Left ventricle myocardium inferior (tissue), 1 donor: ENCODE measurements around the gene TUBG1. TPM values are rescaled to one million over a fixed set of nuclear protein-coding genes. Genes with fewer than 3 reads are reported as not detected.
"Not testable (repeated sequence)": the region's sequence is repeated elsewhere in the genome, so short reads cannot be mapped to it uniquely, and the experiment has no call there.

ENCODE experiments used
- DNase-seq: peaks from one replicate; pipeline ENCODE4 v3.0.0-alpha.2; 2020
- H3K27ac ChIP-seq: fragments of 200-600 bp; replicated peaks from 2 replicates; pipeline ENCODE4 v1.8.0; 2021
- H3K27me3 ChIP-seq: fragments of 200-600 bp; 2 replicates; pipeline ENCODE4 v1.8.0; 2021; ENCODE audit warnings: low read depth
- H3K36me3 ChIP-seq: fragments of 200-600 bp; 2 replicates; pipeline ENCODE4 v1.8.0; 2021
- H3K4me1 ChIP-seq: fragments of 200-600 bp; 2 replicates; pipeline ENCODE4 v1.8.0; 2021
- H3K4me3 ChIP-seq: fragments of 200-600 bp; 2 replicates; pipeline ENCODE4 v1.8.0; 2021; ENCODE audit warnings: mild to moderate bottlenecking, moderate library complexity
- H3K9me3 ChIP-seq: fragments of 200-600 bp; replicated peaks from 2 replicates; pipeline ENCODE4 v1.8.0; 2021
- intact Hi-C: fragments of 100-400 bp; cut with micrococcal nuclease; formaldehyde crosslinking; loops from one replicate; pipeline ENCODE4 v1.11.0; 2022
- total RNA-seq: library from RNA; stranded (reverse); fragmentation: NEBNext Ultra II Directional; extraction: Animal tissue kit (Norgen Biotek cat#: 25700); gene quantifications from one replicate; pipeline ENCODE4 v1.2.1, GENCODE V29; 2021
- TF ChIP-seq, protein P1 (sequence below): fragments of 200-600 bp; IDR thresholded peaks from 2 replicates; pipeline ENCODE4 v1.8.0; 2021; ENCODE audit warnings: antibody characterized with exemption, mild to moderate bottlenecking, borderline replicate concordance
- donor health status: DM: no; HTN: yes; CAD: no; lungs with severe emphysema.

The TUBG1 gene
- total RNA-seq, 1 donor from 2014 or later = 48.0 TPM

DNA sequence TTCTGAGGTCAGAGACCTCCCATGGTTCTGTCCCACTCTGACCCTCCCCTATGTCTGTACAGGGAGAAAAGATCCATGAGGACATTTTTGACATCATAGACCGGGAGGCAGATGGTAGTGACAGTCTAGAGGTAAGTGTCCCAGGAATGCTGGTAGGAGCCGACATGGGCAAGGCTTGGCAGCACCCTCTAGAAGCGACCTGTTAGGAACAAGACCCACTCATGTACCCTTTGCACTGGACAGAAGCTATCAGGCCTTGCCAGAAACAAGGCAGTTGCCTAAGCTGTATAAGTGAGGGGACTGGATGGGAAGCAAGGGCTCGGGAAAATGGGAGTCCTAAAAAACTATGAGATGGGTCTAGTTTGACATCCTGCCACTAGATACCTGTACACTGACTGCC lies 2.5 kb downstream of the TUBG1 start:
- no peak overlapping the region for H3K27ac ChIP-seq
- TF ChIP-seq, protein P1, sequence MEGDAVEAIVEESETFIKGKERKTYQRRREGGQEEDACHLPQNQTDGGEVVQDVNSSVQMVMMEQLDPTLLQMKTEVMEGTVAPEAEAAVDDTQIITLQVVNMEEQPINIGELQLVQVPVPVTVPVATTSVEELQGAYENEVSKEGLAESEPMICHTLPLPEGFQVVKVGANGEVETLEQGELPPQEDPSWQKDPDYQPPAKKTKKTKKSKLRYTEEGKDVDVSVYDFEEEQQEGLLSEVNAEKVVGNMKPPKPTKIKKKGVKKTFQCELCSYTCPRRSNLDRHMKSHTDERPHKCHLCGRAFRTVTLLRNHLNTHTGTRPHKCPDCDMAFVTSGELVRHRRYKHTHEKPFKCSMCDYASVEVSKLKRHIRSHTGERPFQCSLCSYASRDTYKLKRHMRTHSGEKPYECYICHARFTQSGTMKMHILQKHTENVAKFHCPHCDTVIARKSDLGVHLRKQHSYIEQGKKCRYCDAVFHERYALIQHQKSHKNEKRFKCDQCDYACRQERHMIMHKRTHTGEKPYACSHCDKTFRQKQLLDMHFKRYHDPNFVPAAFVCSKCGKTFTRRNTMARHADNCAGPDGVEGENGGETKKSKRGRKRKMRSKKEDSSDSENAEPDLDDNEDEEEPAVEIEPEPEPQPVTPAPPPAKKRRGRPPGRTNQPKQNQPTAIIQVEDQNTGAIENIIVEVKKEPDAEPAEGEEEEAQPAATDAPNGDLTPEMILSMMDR = no peak
- no peak overlapping the region for H3K4me3 ChIP-seq
- intact Hi-C loops = loop anchor here (10.0 kb wide), 1 partner anchor 63 kb away; the partner anchor contains the start of gene PLEKHH3
- peaks cover 46% of the 10 kb centered on the region for H3K36me3 ChIP-seq
- H3K4me1 ChIP-seq = peaks cover 35% of the 10 kb centered on the region
- H3K9me3 ChIP-seq = no peaks in the 10 kb centered on the region
- no peaks in the 10 kb centered on the region for H3K27me3 ChIP-seq
- DNase-seq = no peak

DNA sequence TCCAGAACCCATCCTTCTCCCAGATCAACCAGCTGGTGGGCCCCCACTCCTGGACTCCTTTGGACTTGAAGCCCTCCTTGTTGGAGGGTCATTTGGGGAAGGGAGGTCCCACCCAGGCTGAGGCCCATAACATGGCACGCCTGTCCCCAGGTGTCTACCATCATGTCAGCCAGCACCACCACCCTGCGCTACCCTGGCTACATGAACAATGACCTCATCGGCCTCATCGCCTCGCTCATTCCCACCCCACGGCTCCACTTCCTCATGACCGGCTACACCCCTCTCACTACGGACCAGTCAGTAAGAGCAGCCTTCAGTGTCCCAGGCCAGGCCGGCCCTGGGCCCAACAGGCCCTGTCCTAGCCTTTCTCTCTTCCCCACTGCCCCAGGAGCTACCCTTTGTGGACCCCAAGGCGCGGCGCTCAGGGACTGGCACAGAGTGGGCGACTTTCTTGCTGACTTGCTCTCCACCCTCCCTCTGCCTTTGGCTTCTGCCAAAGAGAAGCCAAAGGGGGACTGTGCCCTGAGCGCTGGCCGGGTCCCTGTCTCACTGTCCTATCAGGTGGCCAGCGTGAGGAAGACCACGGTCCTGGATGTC lies 4.3 kb downstream of the TUBG1 start:
- intact Hi-C loops = loop anchor here (10.0 kb wide), 1 partner anchor 61 kb away; the partner anchor contains the start of gene PLEKHH3
- H3K27ac ChIP-seq = no peak overlapping the region
- DNase-seq = no peak
- no peak overlapping the region for H3K4me3 ChIP-seq
- TF ChIP-seq, protein P1 = no peak
- H3K36me3 ChIP-seq = peaks cover 46% of the 10 kb centered on the region
- H3K27me3 ChIP-seq = no peaks in the 10 kb centered on the region
- no peaks in the 10 kb centered on the region for H3K9me3 ChIP-seq
- H3K4me1 ChIP-seq = peaks cover 31% of the 10 kb centered on the region

DNA sequence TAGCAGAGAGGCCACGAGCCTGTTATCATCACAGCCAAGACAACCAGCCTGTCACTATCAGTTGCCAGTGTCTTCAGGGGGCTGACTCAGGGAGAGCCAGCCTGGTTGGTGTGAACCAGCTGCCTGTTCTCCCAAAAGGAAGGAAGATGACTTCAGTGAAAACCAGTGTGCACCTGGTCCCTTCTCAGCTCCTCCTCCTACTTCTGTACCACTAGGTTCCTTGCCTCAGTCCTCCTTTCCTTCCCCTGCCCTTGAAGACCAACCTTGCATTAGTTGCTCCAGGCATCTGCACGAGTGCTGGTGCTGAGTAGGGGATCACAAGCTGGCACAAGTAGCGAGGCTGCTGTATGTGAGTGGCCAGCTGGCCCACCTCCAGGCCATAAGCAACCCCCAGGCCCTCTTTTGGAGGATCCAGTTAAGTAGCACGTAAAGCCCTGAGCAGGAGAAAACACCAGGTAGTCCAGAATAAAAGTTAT lies 8.5 kb downstream of the TUBG1 start:
- TF ChIP-seq, protein P1 = no peak
- no peak for DNase-seq
- peak overlapping the region; percentile 89 for H3K27ac ChIP-seq
- no peaks in the 10 kb centered on the region for H3K9me3 ChIP-seq
- H3K27me3 ChIP-seq = no peaks in the 10 kb centered on the region
- H3K4me1 ChIP-seq = peaks cover 20% of the 10 kb centered on the region
- H3K36me3 ChIP-seq = peaks cover 32% of the 10 kb centered on the region
- intact Hi-C loops = loop anchor here (10.0 kb wide), 1 partner anchor 57 kb away; the partner anchor contains the start of gene PLEKHH3
- H3K4me3 ChIP-seq = peak overlapping the region; percentile 46

DNA sequence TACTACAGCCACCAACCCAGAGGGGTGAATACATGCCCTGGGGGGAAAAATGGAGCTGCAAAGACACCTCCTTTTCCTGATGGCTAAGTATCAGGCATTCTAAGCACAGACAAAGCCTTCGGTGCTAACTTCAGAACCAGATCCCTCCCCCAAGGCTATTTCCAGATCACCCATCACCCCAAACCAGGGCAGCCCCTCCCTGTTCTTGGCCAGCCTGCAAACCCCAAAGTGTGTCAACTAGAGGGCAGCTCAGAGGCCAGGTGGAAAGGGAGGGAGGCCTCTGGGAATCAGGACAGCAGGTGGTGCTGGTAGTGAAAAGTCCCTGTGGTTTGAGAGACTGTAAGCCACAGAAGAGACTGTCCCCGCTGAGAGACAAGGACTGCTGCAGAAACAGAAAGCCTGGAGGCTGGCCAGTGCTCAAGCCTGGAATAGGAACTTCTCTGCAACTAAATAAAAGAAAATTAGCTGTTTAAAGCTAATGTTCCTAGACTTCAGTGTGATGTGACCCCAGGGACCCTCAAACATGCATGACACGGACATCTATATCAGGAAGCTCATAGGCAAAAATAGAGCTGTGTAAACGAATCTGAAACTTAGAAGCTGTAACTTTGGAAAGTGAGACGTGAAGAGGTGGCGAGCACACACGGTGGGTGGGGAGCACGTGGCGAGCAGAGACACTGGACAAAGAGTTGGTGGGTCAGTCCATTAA lies 9.1 kb downstream of the TUBG1 start:
- Histone ChIP-seq H3K36me3 (peaks cover 26% of the 10 kb centered on the region), H3K27ac (peak overlapping the region; percentile 89), H3K4me1 (peaks cover 20% of the 10 kb centered on the region), H3K9me3 (no peaks in the 10 kb centered on the region), H3K4me3 (peak overlapping the region; percentile 46), H3K27me3 (no peaks in the 10 kb centered on the region)
- intact Hi-C loops = loop anchor here (10.0 kb wide), 1 partner anchor 56 kb away; the partner anchor contains the start of gene PLEKHH3
- peak; percentile 60 for DNase-seq
- TF ChIP-seq, protein P1 = peak; percentile 51

DNA sequence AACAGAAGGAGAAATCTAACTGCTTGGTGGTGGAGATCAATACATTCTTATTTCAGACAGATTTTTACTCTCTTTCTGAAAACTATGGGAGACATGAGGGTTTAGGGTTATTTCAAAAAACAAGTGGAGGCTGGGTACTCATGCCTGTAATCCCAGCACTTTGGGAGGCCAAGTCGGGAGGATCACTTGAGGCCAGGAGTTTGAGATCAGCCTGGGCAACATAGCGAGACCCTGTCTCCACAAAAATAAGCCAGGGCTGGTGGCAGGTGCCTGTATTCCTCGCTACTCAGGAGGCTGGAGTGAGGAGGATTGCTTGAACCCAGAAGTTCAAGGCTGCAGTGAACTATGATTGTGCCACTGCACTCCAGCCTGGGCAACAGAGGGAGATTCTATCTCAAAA lies 12.5 kb downstream of the TUBG1 start:
- H3K9me3 ChIP-seq, H3K27ac ChIP-seq, DNase-seq, intact Hi-C loops, H3K27me3 ChIP-seq, H3K36me3 ChIP-seq, H3K4me3 ChIP-seq: not testable (repeated sequence)
- peaks cover 20% of the 10 kb centered on the region for H3K4me1 ChIP-seq

DNA sequence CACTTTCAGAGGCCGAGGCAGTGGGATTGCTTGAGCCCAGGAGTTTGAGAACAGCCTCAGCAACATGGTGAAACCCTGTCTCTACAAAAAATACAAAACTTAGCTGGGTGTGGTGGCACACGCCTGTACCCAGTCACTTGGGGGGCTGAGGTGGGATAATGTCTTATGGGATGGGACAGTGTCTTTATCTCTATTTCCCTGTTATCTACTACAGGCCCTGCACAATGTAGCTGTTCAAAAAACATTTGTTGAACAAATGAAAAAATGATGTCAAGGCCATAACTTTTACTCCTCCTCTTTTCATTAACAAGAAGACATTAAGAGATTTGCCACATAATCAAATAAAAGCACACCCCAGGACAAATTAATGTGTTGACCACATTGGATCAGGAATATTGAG lies 13.8 kb downstream of the TUBG1 start:
- Histone ChIP-seq H3K27me3 (no peaks in the 10 kb centered on the region), H3K9me3 (no peaks in the 10 kb centered on the region), H3K36me3 (no peaks in the 10 kb centered on the region), H3K4me3 (no peak overlapping the region), H3K4me1 (peaks cover 10% of the 10 kb centered on the region), H3K27ac (no peak overlapping the region)
- intact Hi-C loops = no loop called here
- TF ChIP-seq, protein P1 = no peak
- DNase-seq = no peak
